ENCODE data around the gene GALNT14.

The GALNT14 gene

DNA sequence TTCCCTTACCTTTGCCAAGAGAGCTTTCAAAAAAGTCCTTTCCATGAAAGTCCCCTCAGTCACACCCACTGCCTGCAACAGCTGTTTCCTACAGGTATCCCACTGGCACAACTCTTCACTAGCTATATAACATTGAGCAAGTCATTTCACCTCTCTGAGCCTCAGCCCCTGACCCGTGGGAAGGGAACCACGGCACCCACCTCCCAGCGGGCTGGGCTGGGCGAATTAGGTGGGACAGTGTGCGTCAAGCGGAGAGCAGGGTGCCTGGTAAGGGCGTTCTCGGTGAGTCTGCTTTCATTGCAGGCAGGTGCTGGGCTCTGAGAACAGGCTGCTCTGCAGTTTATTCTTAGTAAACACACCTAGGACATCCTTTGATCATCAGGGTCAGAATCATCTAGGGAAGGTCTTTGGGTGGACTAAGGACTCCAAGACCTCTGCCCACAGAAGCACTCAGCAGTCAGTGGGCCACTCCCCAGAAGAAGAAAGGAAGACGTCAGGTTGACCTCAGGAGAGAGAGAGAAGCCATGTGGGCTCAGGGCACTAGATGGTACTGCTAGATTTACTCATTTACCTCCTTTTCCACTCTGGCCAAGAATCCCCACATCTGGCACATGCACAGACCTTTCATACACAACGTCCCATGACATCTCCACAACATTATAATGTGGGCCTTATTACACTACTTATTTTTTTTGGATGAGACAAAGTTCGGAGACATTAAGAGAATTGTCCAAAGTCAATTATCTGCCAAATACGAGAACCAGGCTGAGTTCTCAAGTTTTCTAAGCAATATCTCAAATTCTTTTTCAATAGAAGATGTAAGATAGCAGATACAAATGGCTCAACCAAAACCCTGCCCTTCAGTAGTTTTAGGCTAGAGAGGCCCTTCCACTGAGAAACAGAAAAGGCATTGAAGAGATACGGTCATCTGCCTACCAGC is 79.9 kb downstream of the GALNT14 start:
- no peak for DNase-seq (ENCODE audit: low read depth, low spot score)
- no peak overlapping the region for H3K4me3 ChIP-seq (ENCODE audit: low read length)
- no CpG with 5 or more reads among the region's 13 CpGs for WGBS (ENCODE audit: insufficient coverage, insufficient read length)
- no peaks in the 10 kb centered on the region for H3K36me3 ChIP-seq (ENCODE audit: control insufficient read depth, insufficient read depth, low read length)
- no peak overlapping the region for H3K27ac ChIP-seq (ENCODE audit: low read length)
- H3K9me3 ChIP-seq (ENCODE audit: control insufficient read depth, insufficient read depth, low read length), result no peaks in the 10 kb centered on the region
- H3K4me1 ChIP-seq (ENCODE audit: control insufficient read depth, insufficient read depth, low read length), result no peaks in the 10 kb centered on the region
- no peaks in the 10 kb centered on the region for H3K27me3 ChIP-seq (ENCODE audit: control insufficient read depth, insufficient read depth, low read length)

- Histone ChIP-seq H3K4me1 (ENCODE audit: control insufficient read depth, insufficient read depth, low read length) (no peaks in the 10 kb centered on the region), H3K9me3 (ENCODE audit: control insufficient read depth, insufficient read depth, low read length) (no peaks in the 10 kb centered on the region), H3K4me3 (ENCODE audit: low read length) (no peak overlapping the region), H3K27me3 (ENCODE audit: control insufficient read depth, insufficient read depth, low read length) (no peaks in the 10 kb centered on the region), H3K27ac (ENCODE audit: low read length) (no peak overlapping the region), H3K36me3 (ENCODE audit: control insufficient read depth, insufficient read depth, low read length) (no peaks in the 10 kb centered on the region)
- DNase-seq (ENCODE audit: low read depth, low spot score), result no peak
- WGBS (ENCODE audit: insufficient coverage, insufficient read length), result no CpG with 5 or more reads among the region's 3 CpGs
Observed at GRCh38 chr2:31057691-31058090, 80.5 kb downstream of the GALNT14 start.

DNA sequence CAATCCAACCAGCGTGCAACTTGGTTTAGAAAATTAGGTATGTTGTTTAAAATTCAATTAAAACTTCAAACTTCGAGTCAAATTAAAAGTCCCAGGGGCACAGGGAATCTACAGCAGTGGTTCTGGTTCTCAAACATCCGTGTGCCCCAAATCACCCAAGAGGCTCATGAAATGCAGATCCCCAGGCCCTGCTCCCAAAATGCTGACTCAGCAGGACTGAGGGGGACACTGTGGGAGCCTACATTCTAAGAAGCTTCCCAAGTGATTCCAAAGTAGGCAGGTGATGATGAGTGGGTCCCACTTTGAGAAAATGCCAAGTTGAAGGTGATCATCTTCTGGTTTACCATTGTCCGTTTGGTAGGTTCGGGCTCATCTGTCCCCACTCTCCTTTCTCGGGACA is 82.3 kb downstream of the GALNT14 start:
- Histone ChIP-seq H3K9me3 (ENCODE audit: control insufficient read depth, insufficient read depth, low read length) (no peaks in the 10 kb centered on the region), H3K36me3 (ENCODE audit: control insufficient read depth, insufficient read depth, low read length) (no peaks in the 10 kb centered on the region), H3K4me1 (ENCODE audit: control insufficient read depth, insufficient read depth, low read length) (no peaks in the 10 kb centered on the region)

GRCh38 chr2:31054842-31055388 is 83.3 kb downstream of the GALNT14 start:
- no CpG with 5 or more reads among the region's 7 CpGs for WGBS (ENCODE audit: insufficient coverage, insufficient read length)
- no peak for DNase-seq (ENCODE audit: low read depth, low spot score)
- Histone ChIP-seq H3K27ac (ENCODE audit: low read length) (no peak overlapping the region), H3K4me1 (ENCODE audit: control insufficient read depth, insufficient read depth, low read length) (no peaks in the 10 kb centered on the region), H3K4me3 (ENCODE audit: low read length) (no peak overlapping the region), H3K9me3 (ENCODE audit: control insufficient read depth, insufficient read depth, low read length) (no peaks in the 10 kb centered on the region), H3K27me3 (ENCODE audit: control insufficient read depth, insufficient read depth, low read length) (no peaks in the 10 kb centered on the region), H3K36me3 (ENCODE audit: control insufficient read depth, insufficient read depth, low read length) (no peaks in the 10 kb centered on the region)

More for the DNA sequence above, 82.3 kb downstream of the GALNT14 start:
- DNase-seq (ENCODE audit: low read depth, low spot score), result no peak
- no peak overlapping the region for H3K27ac ChIP-seq (ENCODE audit: low read length)
- no CpG with 5 or more reads among the region's 6 CpGs for WGBS (ENCODE audit: insufficient coverage, insufficient read length)
- no peak overlapping the region for H3K4me3 ChIP-seq (ENCODE audit: low read length)
- H3K27me3 ChIP-seq (ENCODE audit: control insufficient read depth, insufficient read depth, low read length), result no peaks in the 10 kb centered on the region

DNA sequence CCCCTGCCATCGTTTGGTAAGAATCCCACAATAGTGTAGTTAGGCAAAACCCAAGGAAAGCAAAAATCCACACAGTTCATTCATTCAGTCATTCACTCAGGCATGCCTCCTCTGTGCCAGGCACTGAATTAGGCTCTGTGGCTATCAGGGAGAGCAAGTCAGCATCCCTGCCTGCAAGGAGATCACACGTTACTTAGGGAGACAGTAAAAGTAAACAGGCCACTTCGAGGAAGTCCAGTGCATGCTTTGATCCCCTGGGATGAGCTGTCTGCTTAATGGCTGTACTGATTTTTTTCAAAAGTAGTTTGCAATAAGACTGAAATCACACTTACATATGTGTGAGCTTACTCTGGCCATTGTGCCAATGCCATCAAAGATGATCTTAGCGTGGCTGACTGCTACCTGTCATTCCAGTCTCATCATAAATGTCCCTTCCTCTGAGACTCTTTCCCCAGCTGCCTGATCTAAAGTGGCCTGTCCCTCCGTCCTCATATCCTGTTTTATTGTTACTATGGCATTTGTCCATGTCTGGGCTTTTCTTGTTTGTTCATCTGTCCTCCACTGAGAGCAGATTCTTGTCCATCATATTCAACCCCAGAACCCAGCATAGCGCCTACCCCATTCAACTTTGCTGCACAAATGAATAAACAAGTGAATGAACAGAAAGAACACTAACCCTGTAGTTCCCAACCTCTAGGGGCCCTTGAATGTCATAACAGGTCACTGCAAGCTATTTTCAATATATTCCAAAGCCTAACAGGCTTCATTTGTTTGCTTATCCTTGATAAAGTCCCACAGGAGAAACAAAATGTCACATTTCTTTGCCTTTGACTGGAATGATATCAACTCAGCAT is 84.1 kb downstream of the GALNT14 start:
- Histone ChIP-seq H3K27ac (ENCODE audit: low read length) (no peak overlapping the region), H3K4me3 (ENCODE audit: low read length) (no peak overlapping the region), H3K36me3 (ENCODE audit: control insufficient read depth, insufficient read depth, low read length) (no peaks in the 10 kb centered on the region), H3K9me3 (ENCODE audit: control insufficient read depth, insufficient read depth, low read length) (no peaks in the 10 kb centered on the region), H3K27me3 (ENCODE audit: control insufficient read depth, insufficient read depth, low read length) (no peaks in the 10 kb centered on the region), H3K4me1 (ENCODE audit: control insufficient read depth, insufficient read depth, low read length) (no peaks in the 10 kb centered on the region)
- DNase-seq (ENCODE audit: low read depth, low spot score), result no peak
- WGBS (ENCODE audit: insufficient coverage, insufficient read length), result no CpG with 5 or more reads among the region's 6 CpGs

- Histone ChIP-seq H3K36me3 (ENCODE audit: control insufficient read depth, insufficient read depth, low read length) (no peaks in the 10 kb centered on the region), H3K27ac (ENCODE audit: low read length) (no peak overlapping the region), H3K4me1 (ENCODE audit: control insufficient read depth, insufficient read depth, low read length) (no peaks in the 10 kb centered on the region), H3K27me3 (ENCODE audit: control insufficient read depth, insufficient read depth, low read length) (no peaks in the 10 kb centered on the region), H3K4me3 (ENCODE audit: low read length) (no peak overlapping the region), H3K9me3 (ENCODE audit: control insufficient read depth, insufficient read depth, low read length) (no peaks in the 10 kb centered on the region)
- WGBS (ENCODE audit: insufficient coverage, insufficient read length), result no CpG with 5 or more reads among the region's 5 CpGs
- DNase-seq (ENCODE audit: low read depth, low spot score), result no peak
Observed at GRCh38 chr2:31052284-31052683, 86.0 kb downstream of the GALNT14 start.

DNA sequence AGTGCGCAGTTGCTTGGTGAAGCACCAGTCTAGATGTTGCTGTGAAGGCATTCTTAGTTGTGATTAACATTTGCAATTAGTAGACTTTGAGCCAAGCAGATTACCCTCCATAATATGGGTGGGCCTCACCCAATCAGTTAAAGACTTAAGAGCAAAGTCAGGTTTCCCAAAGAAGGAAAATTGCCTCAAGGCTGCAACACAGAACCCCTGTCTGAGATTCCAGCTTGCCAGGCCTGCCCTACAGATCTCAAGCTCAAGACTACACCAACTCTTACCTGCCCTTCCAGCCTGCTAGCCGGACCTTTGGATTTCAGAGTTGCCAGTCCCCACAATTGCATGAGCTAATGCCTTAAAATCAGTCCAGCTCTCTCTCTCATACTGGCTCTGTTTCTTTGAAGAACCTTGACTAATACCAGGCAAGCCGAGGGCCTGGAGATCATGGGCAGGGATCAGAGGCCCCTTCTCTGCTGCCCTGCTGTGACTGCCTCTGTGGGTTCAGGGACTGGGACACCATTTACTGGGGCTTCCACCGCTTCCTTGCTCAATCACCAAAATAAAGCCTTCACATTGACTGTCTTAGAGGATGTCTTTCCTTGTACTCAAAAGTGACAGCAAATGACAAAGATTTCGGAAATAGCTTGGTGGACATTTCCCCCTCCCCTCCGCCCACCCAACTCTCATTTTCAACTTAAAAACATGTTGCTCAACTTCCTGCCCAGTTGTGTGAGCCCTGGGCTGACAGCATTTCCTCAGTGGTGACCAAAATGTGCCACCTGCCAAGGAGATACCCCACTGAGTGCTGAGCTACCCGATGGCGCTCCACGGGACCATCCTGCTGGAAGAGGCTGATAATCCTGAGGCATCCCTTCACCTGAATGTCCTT is 86.7 kb downstream of the GALNT14 start:
- Histone ChIP-seq H3K36me3 (ENCODE audit: control insufficient read depth, insufficient read depth, low read length) (no peaks in the 10 kb centered on the region), H3K27me3 (ENCODE audit: control insufficient read depth, insufficient read depth, low read length) (no peaks in the 10 kb centered on the region), H3K9me3 (ENCODE audit: control insufficient read depth, insufficient read depth, low read length) (no peaks in the 10 kb centered on the region), H3K27ac (ENCODE audit: low read length) (no peak overlapping the region), H3K4me1 (ENCODE audit: control insufficient read depth, insufficient read depth, low read length) (no peaks in the 10 kb centered on the region), H3K4me3 (ENCODE audit: low read length) (no peak overlapping the region)
- no CpG with 5 or more reads among the region's 9 CpGs for WGBS (ENCODE audit: insufficient coverage, insufficient read length)
- DNase-seq (ENCODE audit: low read depth, low spot score), result no peak

DNA sequence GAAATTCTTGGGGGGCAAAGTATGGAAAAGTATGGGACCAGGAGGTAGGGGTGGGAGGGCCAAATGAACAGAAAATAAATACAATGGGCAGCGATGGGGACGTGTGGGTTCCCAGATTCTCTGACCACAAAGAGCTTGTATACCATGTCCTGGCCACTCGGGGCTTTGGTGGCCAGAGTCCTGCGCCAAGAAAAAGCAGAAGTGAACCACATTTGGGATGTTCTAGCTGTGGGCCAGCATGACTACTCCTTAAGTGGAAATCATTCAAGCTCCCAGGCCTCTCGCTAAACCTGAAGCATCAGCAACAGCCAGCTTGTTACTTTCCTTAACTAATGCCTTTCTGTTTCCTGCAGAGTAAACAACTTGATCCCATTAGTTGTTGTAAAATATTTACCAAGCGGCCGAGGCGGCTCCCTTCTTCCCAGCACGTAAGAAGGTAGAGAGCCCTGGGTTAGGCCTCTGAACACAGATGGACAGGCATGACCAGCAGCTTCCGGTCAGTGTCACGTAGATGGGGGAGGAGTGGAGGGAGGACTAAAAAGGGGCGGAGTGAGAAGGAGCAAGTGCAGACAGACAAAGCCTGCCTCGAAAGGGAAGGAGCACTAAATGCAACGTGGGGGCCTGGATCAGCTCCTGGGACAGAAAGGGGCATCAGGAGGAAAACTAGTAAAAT is 88.2 kb downstream of the GALNT14 start:
- Histone ChIP-seq H3K4me1 (ENCODE audit: control insufficient read depth, insufficient read depth, low read length) (no peaks in the 10 kb centered on the region), H3K36me3 (ENCODE audit: control insufficient read depth, insufficient read depth, low read length) (no peaks in the 10 kb centered on the region), H3K27ac (ENCODE audit: low read length) (no peak overlapping the region), H3K27me3 (ENCODE audit: control insufficient read depth, insufficient read depth, low read length) (no peaks in the 10 kb centered on the region), H3K9me3 (ENCODE audit: control insufficient read depth, insufficient read depth, low read length) (no peaks in the 10 kb centered on the region), H3K4me3 (ENCODE audit: low read length) (no peak overlapping the region)
- no CpG with 5 or more reads among the region's 14 CpGs for WGBS (ENCODE audit: insufficient coverage, insufficient read length)
- DNase-seq (ENCODE audit: low read depth, low spot score), result no peak

- Histone ChIP-seq H3K27me3 (ENCODE audit: control insufficient read depth, insufficient read depth, low read length) (no peaks in the 10 kb centered on the region), H3K9me3 (ENCODE audit: control insufficient read depth, insufficient read depth, low read length) (no peaks in the 10 kb centered on the region), H3K4me3 (ENCODE audit: low read length) (no peak overlapping the region), H3K4me1 (ENCODE audit: control insufficient read depth, insufficient read depth, low read length) (no peaks in the 10 kb centered on the region), H3K36me3 (ENCODE audit: control insufficient read depth, insufficient read depth, low read length) (no peaks in the 10 kb centered on the region), H3K27ac (ENCODE audit: low read length) (no peak overlapping the region)
- no CpG with 5 or more reads among the region's 3 CpGs for WGBS (ENCODE audit: insufficient coverage, insufficient read length)
- no peak for DNase-seq (ENCODE audit: low read depth, low spot score)
Observed at GRCh38 chr2:31049264-31049663, 89.0 kb downstream of the GALNT14 start.

Measured in iPS DF 6.9 (cell line).